GM03348 (cell line): ENCODE measurements around the gene CDC34.

Experiments
- DNase-seq: peaks from one replicate; pipeline ENCODE4 v3.0.0; 2012; ENCODE audit warnings: low spot score

The CDC34 gene, protein sequence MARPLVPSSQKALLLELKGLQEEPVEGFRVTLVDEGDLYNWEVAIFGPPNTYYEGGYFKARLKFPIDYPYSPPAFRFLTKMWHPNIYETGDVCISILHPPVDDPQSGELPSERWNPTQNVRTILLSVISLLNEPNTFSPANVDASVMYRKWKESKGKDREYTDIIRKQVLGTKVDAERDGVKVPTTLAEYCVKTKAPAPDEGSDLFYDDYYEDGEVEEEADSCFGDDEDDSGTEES

DNA sequence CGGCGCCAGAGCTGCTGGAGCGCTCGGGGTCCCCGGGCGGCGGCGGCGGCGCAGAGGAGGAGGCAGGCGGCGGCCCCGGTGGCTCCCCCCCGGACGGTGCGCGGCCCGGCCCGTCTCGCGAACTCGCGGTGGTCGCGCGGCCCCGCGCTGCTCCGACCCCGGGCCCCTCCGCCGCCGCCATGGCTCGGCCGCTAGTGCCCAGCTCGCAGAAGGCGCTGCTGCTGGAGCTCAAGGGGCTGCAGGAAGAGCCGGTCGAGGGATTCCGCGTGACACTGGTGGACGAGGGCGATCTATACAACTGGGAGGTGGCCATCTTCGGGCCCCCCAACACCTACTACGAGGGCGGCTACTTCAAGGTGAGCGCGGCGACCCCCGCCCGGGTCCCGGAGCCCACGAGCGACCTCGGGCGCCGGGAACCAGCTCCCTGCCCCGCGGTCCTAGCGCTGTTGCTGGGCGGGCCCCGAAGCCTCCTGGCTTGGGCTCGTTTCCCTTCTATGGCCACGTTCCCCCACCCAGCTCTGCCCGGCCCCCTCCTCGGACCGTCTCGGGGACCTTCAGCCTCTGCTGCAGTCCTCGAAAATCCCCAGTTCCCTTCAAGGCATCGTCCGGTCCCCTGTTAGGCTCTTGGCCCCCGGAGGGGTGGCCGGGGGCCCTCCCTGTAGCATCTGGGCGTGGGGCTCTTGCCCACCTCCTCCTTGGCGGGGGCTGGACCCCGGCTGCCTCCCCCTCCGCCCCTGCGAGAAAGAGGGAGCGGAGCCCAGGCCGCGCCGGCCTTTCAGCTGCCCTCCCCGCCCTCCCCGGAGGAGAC, at the start of gene CDC34:
CDC34 (plus strand) TSS at position 8 of the 808 bp plus-strand sequence; CDS start at position 180, 172 bp downstream.
- peak; percentile 54 for DNase-seq

DNA sequence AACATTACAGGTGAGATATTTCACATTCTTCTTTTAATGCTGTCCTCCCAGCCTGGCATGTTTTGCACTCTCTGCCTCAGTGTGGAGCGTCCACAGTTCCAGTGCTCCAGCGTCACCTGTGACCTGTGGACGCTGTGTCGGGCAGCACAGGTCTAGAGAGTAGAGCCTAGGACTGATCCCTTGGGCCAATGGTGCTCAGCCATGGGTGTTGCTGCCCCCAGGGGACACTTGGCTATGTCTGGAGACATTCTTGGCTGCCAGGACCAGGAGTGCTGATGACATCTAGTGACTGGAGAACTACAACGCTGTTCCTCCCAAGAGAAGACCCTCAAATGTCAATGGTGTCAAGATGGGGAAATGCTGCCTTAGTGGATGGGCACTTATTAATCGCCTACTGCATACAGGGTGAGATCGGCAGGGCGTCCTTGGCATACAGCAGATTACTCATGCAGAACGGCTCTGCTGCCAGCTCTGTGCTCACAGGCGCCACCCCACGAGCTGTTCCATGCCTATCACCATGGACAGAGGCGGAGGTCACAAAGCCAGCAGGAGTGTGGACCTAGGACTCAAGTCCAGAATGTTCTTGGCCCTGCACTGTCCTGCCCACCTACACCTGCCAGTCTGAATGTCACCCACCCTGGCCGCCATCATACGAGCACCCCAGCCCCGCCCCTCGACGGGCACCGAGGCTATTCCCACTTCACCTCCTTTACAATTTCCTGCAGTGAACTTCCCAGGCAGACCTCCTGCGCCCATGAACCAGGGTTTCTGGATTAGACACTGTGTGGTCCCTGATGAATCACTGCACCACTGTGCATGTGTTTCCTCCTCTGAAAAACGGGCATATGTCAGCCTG, 49.1 kb upstream of the CDC34 start:
- no peak for DNase-seq

DNA sequence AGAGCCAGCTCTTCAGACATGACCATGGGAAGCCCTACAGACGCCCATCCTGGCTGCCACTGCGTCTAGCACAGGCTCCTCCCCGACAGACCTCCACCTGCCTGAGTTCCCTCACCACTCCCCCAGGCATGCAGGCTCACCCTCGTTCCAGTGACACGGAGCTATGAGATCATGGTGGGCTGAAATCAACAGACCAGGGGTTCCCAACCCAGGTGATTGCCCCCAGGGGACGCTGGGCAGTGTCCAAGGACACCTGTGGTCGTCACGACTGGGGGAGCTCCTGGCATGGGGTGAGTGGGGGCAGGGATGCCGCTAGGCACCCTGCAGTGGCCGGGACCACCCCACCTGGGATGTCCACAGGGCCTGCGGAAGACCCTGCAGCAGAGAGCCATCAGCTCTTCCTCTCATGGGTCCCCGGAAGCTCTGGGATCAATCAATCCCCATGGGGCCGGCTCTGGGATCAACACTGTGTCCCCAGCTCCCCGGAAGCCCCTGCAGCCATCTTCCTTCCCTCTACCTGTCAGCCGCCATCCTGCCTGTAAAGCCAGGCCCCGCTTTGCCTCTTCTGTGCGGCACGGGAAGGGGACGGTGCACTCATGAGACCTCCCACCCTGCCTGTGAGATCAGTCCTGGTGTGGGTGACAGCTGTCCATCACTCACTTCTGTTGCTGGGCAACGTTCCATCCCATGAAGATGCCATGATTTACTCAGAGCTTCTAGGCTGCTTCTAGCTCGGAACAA, 48.1 kb upstream of the CDC34 start:
- DNase-seq: no peak

DNA sequence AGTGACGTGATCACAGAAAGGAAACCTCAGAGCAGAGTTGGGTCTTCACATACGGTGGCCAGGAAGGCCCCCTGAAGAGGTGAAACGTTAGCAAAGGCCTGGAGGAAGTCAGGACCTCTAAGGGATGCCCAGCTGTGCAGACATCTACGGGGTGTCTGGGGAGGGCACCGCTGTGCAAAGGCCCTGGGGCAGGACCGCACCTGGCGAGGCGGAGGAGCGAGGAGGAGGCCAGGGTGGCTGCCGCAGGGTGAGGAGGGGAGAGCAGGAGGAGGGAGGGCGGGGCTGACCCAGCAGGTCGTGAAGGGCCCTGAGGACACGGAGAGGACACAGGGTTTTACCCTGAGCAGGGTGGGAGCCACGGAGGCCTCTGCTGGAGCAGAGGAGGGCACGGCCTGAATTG, 47.1 kb upstream of the CDC34 start:
- no peak for DNase-seq

DNA sequence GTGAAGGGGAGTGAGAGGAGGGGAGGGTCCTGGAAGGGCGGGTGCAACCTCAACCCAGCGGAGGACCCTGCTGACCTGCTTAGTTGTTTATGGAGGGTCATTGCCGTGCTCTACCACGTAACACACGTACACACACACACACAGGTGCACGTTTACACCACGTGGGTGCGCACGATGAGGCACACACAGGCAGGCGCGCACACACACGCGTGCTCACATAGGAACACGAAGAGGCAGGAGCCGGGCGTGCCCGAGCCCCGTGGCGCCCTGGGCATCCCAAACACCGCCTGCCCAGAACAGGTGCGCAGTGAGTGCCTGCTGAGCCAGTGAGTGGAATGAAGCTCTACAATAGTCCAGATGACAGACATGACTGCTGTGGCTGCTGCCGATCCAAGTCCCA, 46.5 kb upstream of the CDC34 start:
- no peak for DNase-seq

DNA sequence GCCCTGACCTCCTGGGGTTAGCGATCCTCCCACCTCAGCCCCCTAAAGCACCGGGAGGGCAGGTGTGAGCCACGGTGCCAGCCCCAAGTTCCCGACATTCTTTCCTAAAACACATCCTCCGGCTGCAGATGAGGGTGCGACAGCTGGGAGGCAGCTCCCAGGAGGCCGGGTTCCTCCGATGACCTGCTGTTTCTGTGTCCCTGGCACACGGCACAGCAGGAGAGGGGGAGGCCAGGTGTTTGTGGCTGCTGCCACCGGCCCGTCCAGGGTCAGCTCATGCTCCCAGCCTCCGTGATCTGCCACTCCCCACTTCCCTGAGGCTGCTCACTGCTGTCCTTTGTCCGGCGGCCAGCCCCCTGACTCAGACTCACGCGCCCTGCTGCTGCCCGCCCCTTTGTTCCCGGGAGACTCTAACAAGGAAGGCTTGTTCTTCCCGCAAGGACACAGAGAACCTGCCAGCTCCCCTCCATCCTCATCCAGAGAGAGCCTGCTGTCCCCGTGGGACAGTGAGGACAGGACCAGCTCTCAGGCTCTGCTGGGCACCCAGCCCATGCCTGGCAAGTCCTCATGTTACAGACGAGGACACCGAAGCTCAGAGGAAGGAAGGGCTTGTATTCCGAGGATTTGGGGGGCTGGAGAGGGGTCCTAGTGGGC, 45.9 kb upstream of the CDC34 start:
- DNase-seq: peak; percentile 64

DNA sequence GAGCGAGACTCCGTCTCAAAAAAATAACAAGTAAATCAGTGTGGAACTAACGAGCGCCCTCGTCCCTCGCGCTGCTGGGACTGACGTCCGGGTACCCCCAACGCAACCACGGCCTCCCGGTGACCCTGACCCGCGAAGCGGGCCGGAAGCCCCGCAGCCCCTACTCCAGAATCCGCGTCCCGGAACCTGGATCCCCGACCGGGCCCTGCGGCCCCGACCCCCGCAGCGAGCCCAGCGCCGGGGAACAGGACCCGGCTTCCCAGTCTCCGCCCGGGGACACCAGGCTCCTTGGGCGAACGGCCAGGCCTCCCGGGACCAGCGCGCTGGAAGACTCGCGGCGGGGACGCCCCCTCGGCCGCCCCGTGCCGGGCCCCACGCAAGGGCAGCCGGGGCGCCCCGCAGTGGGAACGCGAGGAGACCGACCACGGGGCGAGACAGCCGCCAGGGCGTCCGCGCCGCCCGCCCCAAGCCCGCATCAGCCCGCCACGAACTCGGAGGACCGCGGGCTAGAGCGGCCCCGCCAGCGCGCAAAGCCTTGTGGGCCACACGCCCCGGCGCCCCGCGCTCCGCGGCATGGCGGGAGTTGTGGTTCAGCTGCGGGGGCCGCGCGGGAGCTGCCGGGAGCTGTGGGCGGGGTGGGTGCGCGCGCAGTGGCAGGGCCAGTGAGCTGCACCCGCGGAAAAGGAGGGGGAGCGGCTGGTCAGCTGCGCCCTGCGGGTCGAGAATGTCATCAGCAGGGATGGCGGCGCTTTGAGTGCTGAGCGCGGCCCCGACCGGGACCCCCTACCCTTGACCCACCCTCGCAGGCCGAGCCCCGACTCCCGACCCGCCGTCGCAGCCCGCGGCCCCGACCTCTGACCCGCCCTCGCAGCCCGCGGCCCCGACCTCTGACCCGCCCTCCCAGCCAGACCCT, 42.8 kb upstream of the CDC34 start:
- DNase-seq: peak; percentile 100

DNA sequence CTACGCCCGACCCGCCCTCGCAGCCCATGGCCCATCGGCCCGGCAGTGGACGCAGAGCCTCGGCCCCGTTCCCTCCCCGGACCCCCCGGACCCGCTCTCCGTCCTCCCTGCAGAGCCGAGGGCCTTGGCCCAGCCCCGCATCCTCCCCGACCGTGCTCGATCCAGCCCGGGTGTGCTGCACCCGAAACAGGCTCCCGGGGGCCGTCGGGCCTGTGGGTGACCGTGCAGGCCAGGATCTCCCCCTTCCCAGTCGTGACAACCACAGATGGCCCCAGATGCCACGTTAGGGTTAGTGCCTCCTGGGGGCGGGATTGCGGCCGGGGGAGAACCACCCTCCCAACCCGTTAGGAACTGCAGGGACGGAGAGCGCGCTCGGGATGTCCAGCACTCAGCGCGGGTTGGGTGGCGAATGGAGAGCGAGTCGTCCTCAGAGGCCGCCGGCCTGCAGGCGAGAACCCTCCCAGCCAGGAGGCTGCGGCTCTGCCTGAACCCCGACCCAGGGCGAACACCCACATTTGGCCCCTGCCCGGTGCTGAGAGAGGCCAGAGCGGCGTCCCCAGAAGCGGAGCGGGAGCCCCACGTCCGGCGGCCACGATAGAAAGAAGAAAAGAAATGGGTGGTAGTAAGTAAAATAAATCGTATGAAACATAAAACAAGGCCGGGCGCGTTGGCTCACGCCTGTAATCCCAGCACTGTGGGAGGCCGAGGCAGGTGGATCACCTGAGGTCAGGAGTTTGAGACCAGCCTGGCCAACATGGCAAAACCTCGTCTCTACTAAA, 42.0 kb upstream of the CDC34 start:
- DNase-seq: peak; percentile 74

DNA sequence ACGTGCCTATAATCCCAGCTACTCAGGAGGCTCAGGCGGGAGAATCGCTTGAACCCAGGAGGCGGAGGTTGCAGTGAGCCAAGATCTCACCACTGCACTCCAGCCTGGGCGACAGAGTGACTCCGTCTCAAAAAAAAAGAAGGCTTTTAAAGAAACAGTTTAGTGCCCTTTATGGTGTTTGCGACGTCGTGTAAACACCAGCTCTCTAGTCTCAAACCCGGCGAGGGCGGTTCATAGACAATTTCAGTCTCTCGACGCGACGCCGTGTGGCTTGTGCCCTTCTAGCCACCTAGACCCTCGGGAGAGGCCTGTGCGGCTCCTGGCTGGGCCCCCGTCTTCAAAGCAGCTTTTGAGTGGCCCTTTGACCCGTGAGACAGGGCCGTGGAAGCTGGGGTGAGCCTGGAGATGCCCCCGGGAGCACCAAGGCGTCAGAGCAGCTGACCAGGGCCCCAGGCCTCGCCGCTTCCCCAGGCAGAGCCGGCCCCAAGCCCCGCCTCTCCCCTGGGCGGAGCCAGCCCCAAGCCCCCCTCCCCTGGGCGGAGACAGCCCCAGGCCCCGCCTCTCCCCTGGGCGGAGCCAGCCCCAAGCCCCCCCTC, 40.3 kb upstream of the CDC34 start:
- DNase-seq: no peak

DNA sequence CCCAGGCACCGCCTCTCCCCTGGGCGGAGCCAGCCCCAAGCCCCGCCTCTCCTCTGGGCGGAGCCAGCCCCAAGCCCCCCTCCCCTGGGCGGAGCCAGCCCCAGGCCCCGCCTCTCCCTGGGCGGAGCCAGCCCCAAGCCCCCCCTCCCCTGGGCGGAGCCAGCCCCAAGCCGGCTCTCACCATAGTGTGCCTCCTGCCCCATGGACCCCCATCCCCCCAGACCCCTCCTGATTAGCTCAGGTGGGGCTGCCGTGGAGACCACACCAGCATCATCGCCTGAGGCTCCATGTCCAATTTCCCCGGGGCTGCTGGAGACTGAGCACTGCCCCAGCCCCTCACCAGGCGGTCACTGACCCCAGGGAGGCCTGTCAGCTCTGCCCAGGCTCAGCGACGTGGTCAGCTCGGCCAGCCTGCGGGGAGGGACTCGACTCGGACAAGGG, 39.4 kb upstream of the CDC34 start:
- no peak for DNase-seq

DNA sequence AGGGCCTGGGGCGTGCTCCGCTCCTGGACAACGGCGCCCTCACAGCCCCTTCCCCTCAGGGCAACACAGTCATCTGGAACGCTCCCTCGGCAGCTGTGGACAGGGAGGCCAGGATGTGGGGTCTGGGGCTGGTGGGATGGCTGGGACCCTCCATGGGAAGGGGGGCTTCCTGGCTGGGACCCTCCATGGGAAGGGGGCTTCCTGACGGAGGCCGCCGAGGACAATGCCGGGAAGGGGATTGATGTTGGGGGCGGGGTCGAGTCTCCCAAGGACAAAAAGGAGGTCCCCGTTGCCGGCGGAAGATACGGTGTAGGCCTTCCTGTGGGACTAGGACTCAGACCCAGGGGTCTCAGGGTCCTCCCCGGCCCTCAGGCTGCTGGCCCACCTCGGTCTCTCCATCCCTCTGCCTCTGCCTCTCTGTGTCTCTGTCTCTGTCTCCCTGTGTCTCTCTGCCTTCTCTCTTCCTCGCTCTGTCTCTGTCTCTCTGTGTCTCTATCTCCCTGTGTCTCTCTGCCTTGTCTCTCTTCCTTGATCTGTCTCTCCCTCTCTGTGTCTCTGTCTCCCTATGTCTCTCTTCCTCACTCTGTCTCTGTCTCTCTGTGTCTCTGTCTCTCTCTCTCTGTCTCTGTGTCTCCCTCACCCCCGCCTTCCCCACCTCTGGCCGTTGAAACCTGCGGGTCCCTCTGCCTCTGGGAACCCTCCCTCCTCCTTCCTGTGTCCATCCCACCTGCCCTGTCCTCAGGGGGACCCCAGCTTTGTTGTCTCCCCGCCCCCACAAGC, 38.0 kb upstream of the CDC34 start:
- DNase-seq: no peak

DNA sequence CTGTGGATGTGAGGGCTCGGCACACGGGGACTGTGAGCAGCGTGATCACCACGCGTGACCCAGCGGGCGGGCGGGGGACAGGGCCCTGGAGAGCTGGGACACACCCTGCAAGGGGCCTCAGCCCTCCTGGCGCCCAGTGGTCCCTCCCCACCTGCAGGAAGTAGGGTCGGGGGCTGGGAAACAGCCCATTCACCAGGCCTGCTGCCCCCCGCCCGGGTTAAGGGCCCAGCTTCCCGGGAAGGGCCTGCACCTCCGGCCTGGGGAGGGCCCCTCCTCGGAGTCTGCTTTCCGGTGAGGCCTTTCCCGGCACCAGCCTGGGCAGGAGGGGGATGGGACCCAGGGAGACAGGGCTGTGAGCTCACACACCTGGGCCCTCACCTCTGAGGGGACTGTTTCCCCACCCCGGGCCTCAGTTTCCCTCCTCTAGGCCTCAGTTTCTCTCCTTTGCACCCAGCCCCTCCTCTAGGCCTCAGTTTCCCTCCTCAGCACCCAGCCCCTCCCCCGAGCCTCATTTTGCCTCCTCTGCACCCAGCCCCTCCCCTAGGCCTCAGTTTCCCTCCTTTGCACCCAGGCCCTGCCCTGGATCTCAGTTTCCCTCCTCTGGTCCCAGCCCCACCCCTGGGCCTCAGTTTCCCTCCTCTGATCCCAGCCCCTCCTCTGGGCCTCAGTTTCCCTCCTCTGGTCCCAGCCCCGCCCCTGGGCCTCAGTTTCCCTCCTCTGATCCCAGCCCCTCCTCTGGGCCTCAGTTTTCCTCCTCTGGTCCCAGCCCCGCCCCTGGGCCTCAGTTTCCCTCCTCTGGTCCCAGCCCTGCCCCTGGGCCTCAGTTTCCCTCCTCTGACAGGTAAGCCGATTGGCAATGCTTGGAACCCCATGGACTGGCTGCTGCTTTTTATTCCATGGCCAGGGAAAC, 37.1 kb upstream of the CDC34 start:
- no peak for DNase-seq

DNA sequence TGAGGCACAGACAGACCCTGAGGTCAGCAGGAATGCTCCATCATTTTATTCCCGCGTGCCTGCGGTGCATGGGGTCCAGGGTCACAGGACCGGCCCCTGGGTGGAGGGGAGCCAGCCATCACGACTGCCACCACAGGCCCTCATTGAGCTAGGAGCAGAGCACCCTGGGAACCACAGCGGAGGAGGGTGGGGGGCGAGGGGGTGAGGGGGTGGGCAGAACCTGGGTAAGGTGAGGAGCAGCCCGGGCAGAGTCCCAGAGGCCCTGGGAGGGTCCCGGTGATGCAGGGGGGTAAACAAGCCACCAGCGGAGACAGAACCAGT, 36.5 kb upstream of the CDC34 start:
- no peak for DNase-seq

DNA sequence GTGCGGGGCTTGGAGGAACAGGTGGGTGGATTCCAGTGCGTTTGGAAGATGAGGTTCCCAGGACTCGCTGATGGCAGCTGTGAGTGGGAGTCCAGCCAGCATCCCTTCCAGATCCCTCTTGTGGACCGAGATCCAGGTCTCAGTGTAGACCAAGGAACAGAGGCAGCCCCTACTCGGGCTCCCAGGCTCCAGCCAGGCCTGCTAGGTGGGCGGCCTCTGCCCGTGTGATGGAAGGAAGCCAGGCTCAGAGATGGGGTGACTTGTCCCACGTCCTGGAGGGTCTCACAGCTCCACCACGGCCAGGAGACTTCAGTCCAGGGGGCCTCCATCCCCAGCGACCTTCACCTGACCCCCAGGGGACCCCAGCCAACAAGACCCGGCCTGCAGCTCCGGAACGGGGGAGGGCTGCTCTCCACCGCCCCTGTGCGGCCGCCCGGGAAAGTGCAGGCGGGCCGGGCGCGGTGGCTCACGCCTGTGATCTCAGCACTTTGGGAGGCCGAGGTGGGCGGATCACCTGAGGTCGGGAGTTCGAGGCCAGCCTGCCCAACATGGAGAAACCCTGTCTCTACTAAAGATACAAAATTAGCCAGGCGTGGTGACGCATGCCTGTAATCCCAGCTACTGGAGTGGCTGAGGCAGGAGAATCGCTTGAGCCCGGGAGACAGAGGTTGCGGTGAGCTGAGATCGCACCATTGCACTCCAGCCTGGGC, 36.0 kb upstream of the CDC34 start:
- DNase-seq: peak; percentile 57

DNA sequence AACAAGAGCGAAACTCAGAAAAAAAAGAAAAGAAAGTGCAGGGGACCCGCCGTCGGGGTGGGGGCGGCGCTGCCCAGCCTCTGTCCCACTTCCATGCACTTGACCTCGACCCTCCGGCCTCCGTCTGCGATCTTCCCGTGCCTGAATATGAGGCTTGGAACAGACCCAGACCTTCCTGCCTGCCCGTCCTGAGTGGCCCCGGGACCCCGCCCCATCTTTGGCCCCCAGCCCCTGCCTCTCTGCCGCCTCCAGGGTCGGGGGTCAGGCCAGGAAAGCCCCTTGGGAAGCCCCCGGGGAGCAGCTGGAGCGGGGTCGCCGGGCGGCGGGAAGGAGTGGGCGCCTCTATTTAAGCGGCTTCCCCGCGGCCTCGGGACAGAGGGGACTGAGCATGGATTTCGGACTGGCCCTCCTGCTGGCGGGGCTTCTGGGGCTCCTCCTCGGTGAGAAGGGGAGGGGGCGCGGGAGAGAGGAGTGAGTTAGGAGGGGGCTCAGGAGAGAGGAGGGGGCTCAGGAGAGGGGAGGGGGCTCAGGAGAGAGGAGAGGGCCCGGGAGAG, 35.4 kb upstream of the CDC34 start, which contains the start of gene MADCAM1:
MADCAM1 (plus strand) TSS at position 375 of the 554 bp plus-strand sequence; CDS start at position 389, 14 bp downstream.
- DNase-seq: no peak

DNA sequence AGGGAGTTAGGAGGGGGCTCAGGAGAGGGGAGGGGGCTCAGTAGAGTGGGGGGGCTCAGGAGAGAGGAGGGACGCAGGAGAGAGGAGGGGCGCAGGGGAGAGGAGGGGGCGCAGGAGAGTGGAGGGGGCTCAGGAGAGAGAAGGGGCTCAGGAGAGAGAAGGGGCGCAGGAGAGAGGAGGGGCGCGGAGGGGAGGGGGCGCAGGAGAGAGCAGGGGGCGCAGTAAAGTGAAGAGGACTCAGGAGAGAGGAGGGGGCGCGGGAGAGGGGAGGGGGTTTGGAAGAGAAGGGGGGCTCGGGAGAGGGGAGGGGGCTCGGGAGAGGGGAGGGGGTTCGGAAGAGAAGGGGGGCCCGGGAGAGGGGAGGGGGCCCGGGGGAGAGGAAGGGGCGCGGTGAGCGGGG, 34.6 kb upstream of the CDC34 start:
- no peak for DNase-seq
